ENCODE results near the gene CDKN1A.

The CDKN1A gene

GRCh38 chr6:36728289-36729160 lies 50.0 kb downstream of the CDKN1A start:
- TF ChIP-seq CTCF (conservative IDR thresholded peaks at IDR 0.05; ENCODE audit: low read length), result no peak
- no peak for DNase-seq (ENCODE audit: low read depth)
- no peak overlapping the region for H3K4me3 ChIP-seq (ENCODE audit: low read length)

DNA sequence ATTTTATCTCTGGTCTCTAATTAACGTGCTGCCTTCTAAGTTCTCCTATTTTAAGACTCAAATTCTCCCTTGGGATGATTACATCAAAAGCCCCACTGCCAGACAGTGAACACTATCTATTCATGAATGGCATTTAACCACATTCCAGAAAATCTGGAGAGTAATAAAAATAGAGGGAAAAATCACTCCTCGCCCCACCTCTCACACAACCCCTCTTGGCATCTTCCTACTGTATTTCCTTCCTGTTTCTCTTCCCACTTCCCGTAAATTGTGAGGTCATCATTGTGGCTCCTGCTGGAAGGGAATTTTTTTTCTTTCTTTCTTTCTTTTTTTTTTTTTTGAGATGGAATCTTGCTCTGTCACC lies 50.6 kb downstream of the CDKN1A start:
- TF ChIP-seq CTCF (conservative IDR thresholded peaks at IDR 0.05; ENCODE audit: low read length), result no peak
- DNase-seq (ENCODE audit: low read depth), result peak; percentile 49

GRCh38 chr6:36730424-36731380 lies 52.2 kb downstream of the CDKN1A start:
- no peak overlapping the region for H3K4me3 ChIP-seq (ENCODE audit: low read length)
- no peak for TF ChIP-seq CTCF (conservative IDR thresholded peaks at IDR 0.05; ENCODE audit: low read length)
- no peak for DNase-seq (ENCODE audit: low read depth)

More for the DNA sequence above, 50.6 kb downstream of the CDKN1A start:
- no peak overlapping the region for H3K4me3 ChIP-seq (ENCODE audit: low read length)

GRCh38 chr6:36731622-36732310 lies 53.3 kb downstream of the CDKN1A start:
- no peak for DNase-seq (ENCODE audit: low read depth)
- H3K4me3 ChIP-seq (ENCODE audit: low read length), result no peak overlapping the region
- TF ChIP-seq CTCF (conservative IDR thresholded peaks at IDR 0.05; ENCODE audit: low read length), result no peak

GRCh38 chr6:36733300-36733699 lies 54.8 kb downstream of the CDKN1A start:
- no peak overlapping the region for H3K4me3 ChIP-seq (ENCODE audit: low read length)
- no peak for DNase-seq (ENCODE audit: low read depth)
- TF ChIP-seq CTCF (conservative IDR thresholded peaks at IDR 0.05; ENCODE audit: low read length), result no peak

DNA sequence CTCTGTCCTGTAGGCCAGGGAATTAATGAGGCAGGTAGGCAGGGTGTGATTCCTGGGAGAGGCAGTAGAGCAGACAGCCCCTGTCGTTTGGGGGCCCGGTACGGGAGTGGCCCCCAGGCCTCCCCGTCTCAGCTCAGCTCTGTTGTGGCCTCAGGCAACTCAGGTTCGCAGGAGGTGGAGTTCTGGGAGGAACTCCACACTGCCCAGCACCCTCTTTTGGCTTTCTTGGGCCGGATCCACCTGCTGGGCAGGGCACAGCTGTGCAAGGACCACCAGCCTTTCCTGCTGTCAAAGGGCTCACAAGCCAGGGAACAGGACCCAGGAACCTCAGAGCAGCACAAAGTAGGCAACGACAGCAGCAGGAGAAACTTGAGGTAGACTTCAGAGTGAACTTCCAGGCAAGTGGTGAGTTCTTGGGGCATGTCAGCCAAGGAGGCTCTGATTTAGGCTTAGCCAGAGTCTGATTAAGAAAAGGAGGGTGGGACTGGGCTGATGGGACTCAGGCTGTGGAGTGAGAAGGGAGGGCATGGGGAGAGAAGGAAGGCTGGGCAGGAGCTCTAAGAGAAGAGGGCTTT lies 56.1 kb downstream of the CDKN1A start:
- DNase-seq (ENCODE audit: low read depth), result no peak
- TF ChIP-seq CTCF (conservative IDR thresholded peaks at IDR 0.05; ENCODE audit: low read length), result no peak
- H3K4me3 ChIP-seq (ENCODE audit: low read length), result peak overlapping the region; percentile 36; the same call in 1 of the 2 replicates
